GM19099 (cell line): Measurements from ENCODE around the gene ZBTB20.

ENCODE experiments used
- POLR2A ChIP-seq: IDR thresholded peaks from 3 replicates; pipeline ENCODE4 v1.6.1; 2011; ENCODE audit warnings: low read depth; ENCODE audit not compliant: insufficient read length; ENCODE audit errors: extremely low read depth

The ZBTB20 gene

DNA sequence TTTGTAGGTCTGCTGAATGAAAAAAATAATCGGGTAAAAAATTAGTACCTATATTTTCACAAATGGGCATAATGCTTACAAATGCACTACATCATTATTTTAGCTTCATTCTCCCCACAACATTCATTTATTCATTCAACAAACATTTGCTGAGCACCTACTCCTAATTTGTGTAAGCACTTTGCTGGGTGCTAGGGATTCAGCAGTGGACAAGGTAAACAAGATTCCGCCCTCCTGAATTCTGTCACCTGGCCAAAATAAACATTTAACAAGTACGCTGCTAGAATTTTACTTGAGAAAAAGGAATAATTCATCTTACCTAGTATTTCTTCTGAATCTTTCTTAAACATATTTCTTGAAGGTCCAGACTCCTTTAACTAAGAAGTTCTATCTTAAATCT lies 781.2 kb downstream of the ZBTB20 start:
- no peak for TF ChIP-seq POLR2A

DNA sequence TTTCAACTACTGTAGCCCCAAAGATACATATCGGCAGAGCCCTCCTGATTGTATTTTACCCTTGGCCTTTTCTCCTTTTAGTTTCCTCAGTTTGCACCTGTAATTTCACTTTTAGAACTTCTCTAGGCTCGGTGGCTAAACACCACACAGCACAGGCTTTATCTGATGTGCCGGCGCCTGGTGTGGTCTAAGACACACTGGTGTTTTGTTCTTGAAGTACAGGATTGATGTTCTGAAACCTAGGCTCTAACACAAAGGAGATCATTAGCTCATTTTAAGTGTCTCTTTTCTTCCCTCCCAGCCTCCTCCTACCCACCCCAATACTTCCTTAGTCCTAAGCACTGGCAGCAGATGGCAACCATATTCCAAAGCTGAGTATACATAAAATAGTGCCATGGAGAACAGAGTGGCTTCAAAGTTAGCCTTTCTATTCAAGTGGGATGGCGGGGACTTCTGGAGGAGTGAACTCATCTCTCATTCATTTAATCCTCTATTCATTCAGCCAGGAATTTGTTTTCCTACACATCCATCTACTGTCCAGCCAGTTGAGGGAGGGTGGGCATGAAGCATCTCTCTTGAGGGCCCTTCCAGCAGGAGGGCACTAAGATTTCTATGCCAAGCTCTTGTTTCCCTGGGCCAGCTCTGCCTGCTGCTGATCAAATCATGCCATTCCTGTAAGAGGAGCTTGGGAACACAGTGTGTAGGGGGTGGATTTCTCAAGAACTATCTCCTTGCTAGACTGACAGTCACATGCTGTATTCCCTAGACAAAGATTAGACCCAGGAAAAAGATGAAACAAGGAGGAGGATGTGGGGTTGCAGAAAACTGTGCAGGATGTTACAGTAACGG lies 782.1 kb downstream of the ZBTB20 start:
- no peak for TF ChIP-seq POLR2A

DNA sequence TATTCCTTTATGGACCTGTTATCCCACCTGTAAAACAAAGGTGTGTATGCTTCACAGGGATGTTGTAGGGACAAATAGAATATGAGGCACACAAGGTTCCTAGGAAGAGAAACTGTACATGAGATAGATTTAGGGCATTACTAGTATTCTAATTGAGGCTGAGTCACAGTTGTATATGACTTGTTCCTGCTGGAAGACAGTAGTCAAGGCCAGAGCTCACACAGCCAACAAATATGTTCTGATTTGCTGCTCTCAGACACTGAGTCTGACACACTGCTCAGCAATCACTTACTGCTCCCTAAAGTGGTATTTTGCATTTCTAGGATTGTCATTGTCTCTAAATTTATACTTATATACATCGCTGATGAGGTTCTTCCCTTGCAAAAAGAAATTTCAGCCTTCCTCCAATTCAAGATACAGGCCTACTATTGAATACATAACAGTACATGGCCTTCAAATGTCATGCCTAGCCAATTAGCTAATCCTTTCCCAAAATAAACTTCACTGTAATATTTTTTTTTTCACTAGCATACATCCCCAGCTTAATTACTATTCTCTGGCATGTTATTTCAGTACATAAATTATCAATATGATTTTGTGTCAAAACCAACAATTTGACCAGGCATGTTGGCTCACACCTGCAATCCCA lies 783.4 kb downstream of the ZBTB20 start:
- no peak for TF ChIP-seq POLR2A

DNA sequence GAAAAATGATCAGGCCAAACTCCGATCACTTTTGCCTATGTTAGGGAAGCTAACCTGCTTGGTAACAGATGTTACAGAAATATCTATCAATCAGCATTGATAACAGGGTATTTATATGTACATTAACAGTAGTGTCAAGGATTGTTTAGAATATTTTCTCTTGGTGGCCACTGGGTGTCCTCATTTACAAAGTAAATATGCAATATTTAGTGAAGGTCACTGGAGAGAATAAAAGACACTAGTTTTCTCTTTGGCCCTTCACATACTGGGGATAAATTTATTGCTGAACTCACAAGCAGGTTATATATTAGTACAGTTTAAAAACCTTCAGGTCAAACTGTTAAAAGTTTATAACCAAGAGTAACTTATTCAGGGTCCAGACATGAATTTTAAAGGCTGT lies 784.3 kb downstream of the ZBTB20 start:
- TF ChIP-seq POLR2A, result no peak

DNA sequence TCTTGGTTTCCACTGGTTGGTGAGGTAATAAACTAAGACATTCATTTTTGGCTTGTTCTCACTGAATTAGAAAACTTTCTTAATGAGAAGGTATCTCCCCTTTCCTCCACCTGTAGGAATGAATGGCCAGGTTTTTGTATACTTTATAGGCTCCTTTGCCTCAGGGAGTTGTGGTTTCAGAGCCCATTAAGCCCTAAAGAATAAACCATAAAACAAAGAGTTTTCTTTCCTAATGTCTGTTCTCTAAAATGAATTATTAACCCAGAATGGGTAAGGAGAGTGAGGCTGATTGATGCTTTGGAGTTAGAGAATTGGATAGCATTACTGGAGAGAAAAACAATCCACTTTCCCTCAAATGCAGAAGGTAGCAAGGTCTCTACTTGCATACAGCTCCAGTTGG lies 785.7 kb downstream of the ZBTB20 start:
- no peak for TF ChIP-seq POLR2A

DNA sequence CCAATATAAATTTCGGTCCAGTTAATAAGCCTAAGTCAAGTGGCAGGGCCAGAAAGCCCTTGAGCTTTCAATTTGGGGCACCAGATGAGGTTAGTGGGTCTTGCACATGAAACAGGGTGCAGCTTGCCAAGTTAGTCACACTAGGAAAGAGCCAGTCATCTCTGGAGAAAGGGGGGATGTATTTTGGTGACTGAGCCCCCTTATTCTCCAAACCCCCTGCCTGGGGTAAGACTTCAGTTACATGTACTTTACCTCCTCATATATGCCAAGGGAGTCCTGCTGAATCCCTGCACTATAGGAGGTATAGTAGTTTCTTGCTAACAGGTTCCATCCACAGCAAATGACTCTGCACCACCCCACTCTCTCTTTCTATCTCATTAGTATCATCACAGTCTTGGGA lies 790.6 kb downstream of the ZBTB20 start:
- TF ChIP-seq POLR2A, result no peak

DNA sequence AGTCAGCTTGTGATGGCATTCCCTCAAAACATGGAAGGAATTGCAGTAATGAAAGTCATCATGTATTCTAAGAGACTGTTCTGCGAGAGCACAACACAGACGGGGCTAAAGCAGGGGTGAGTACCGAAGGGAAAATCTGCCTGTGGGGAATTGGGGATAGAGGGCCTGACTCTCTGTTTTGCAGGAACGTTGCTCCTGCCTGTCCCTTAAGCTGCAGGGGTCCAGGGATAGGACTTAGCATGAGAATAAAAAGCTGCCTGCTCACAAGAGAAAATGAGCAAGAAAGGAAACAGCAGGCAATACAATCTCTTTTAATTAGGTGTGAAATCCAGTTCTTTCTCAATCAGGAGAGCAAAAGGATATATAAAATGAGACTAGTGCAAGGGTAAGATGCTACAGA lies 791.0 kb downstream of the ZBTB20 start:
- no peak for TF ChIP-seq POLR2A

DNA sequence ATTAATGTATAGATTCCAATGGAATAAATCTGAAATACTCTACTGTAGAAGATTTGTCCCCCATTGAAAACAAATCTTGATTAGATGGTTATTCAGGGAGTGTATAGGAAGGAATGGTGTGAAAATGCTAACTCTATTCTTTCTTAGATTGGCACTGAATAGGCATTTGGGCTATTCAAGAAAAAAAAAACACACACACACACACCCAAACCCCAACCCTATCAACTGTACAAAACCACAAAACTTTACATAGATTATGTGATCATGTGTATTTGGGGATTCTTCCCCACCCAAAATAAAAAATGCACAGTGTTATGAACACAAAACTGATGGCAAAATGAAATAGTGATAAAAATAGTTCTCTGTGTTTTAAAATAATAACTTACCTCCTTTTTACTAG lies 791.4 kb downstream of the ZBTB20 start:
- no peak for TF ChIP-seq POLR2A

DNA sequence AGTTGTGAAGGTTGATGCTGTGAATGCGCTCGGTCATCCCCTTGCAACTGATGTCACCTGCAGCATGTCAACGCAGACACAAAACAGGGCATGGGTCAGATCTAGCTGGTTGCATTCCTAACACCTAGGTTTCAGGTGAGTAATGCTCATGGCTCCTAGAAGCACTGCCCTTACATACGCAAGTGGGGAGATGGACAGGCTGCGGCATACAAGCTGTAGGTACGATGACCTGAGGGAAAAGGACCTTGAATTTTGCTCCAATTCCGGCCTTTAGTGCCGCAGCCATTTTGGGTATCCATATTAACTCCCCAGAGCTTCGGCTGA lies 795.3 kb downstream of the ZBTB20 start:
- TF ChIP-seq POLR2A, result no peak

DNA sequence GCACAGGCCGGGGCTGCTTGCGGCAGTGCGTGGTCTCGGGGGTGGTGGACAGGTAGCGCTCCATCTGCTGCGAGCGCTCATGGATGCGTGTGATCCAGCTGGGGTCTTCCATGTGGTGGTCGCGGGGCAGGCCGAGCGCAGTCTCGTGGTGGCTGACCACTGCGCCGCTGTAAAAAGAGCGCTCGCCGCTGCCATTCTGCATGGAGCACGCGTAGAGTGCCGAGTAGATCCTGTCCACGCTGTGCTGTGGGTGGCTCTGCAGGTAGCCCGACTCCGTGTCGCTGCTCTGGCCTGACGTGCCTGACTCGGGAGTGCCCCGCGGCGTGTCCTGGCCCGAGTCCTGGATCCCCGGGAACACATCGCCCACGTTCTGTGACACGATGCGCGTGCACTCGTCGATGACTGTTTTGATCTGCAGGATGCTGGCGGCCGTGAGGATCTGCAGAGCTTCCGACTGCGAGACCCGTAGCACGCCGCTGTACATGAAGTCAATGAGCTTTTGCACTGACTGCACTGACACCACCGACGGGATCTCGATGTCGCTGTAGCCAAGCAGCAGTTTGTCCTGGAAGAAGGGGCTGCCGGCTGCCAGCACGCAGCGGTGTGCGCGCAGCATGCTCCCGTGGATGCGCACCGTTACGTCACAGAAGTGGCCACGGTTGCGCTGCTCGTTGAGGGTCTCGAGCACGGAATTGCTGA lies 795.8 kb downstream of the ZBTB20 start:
- TF ChIP-seq POLR2A, result no peak

DNA sequence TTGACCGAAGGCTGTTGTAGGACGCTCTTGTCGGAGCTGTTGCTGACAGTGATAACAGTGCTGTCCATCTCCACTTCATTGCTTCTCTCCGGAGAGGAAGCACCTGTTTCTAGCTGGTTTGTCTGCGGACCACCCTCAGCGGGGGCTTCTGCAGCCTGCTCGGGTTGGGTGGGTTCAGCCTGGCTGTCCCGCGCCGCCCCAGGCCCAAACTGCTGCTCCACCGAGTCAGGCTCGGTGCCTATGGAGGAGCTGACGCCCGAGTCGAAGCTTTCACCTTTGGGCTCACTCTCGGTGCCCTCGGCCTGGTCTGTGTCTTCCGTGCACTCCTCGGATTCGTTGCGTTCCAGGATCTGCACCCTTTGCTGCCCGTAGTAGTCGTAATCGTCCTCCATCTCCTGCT lies 796.4 kb downstream of the ZBTB20 start:
- TF ChIP-seq POLR2A, result no peak

DNA sequence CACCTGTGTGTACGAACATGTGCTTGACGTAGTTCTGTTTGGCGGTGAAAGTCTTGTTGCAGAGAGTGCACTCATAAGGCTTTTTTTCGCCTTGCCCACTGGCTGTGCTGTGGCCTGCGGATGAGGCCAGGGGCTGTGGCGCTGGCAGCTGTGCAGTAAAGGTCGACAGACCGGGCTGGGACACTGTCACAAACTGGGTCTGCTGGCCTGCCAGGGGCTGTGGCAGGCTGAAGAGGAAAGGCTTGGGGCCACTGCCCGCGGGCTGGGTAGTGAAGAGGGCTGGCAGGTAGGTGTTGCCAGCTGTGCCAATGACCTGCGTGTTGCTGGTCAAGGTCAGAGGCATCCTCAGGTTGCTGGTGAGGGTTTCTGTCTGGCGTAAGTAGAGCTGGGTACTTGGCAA lies 796.8 kb downstream of the ZBTB20 start:
- no peak for TF ChIP-seq POLR2A

DNA sequence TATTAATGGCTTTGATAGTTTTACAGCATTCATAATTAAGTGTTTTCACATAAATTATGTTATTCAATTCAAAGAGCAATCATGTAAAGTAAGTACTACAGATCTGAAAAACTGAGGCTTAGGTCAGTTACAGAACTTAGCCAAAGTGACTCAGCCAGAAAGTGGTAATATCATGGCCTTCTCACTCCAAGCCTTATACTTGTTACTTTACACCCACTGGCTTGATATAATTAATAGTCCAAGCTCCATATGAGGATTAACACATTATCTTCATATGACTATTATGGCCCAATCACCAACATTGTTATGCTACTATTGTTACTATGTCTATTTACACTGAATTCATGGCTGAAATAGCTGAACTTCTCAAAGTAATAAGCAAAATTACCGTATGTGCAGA lies 802.6 kb downstream of the ZBTB20 start:
- no peak for TF ChIP-seq POLR2A

DNA sequence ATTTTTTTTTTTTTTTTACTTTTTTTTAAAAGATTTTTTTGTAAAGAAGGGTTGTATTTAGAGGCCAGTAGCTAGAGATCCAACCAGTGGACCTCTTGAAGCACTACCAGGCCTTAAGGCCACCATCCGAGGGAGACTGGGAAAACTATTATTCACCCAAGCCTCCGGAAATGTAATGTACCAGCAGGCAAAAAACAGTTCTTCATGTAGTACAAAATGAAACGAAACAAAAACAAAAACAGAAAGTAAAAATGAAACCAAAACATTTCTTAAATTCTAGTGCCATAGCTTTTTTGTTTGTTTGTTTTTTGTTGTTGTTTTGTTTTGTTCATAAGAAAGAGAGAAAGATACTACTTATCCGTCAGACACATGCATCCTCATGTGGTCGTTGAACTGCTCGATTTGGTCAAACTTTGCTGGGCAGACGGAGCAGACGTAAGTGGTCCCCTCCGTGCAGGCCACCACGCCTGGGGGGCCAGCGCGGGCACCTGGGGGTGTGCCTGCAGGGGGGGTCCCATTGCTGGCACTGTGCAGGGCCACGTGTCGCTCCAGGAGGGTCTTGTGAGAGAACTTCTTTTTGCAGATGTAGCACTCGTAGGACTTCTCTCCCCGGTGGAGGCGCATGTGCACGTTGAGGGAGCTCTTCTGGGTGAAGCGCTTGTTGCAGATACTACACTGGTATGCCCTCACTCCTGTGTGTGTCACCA lies 808.3 kb downstream of the ZBTB20 start:
- no peak for TF ChIP-seq POLR2A

DNA sequence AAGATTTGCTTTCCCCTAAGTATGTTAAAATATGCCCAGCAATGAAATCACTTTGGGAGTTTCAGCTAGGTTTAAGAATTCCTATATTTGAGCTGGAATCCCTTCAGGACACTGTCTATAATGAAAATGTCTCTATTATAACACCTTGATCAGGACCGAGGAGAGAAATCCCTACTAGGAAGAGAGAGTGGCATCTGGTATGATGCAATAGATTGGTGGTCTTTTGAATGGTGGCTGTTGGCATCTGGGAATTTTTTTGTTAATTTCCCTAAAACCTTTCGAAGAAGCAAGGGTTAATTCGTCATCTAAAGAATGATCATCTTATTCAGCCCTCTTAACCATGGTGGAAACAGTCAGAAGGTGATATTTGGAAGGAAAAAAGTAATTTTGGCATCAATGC lies 810.2 kb downstream of the ZBTB20 start:
- no peak for TF ChIP-seq POLR2A
